HL-60 (cell line): ENCODE measurements around the gene TCTN3.

Experiments used
- POLR2AphosphoS5 ChIP-seq: IDR thresholded peaks from 2 replicates; pipeline ENCODE4 v1.6.1; 2012; ENCODE audit warnings: low read depth
- TF ChIP-seq, protein P1 (sequence below): IDR thresholded peaks from one replicate; pipeline ENCODE4 v1.5.1; 2011; ENCODE audit warnings: low read length, control low read depth, inconsistent platforms; ENCODE audit not compliant: insufficient read depth

DNA sequence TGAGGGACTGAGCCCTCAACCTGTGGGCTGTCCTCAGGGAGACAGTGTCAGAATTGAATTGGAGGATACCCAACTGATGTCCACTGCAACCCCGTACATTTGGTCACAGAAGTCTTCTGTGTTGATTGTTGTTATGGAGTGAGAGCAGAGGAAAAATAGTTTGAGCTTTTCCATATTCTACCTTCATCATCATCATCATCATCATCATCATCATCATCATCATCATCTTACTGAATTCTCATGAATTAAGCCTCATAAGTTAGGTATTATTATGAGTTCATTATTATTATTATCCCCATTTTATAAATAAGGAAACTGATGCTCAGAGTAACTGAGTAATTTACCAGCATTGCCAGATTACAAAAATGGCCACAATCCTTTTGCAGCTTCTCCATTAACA, 45.6 kb downstream of the TCTN3 start:
- no peak for TF ChIP-seq POLR2AphosphoS5
- TF ChIP-seq, protein P1, sequence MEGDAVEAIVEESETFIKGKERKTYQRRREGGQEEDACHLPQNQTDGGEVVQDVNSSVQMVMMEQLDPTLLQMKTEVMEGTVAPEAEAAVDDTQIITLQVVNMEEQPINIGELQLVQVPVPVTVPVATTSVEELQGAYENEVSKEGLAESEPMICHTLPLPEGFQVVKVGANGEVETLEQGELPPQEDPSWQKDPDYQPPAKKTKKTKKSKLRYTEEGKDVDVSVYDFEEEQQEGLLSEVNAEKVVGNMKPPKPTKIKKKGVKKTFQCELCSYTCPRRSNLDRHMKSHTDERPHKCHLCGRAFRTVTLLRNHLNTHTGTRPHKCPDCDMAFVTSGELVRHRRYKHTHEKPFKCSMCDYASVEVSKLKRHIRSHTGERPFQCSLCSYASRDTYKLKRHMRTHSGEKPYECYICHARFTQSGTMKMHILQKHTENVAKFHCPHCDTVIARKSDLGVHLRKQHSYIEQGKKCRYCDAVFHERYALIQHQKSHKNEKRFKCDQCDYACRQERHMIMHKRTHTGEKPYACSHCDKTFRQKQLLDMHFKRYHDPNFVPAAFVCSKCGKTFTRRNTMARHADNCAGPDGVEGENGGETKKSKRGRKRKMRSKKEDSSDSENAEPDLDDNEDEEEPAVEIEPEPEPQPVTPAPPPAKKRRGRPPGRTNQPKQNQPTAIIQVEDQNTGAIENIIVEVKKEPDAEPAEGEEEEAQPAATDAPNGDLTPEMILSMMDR, result no peak
